B cell (primary cell): ENCODE results near the gene PTPRO. TPM values are rescaled to one million over a fixed set of nuclear protein-coding genes. Genes with fewer than 3 reads are reported as not detected.

Experiments
- ATAC-seq: fragments of 200-7000 bp; cut with Tn5 transposase; one replicate; pipeline ENCODE4 v1.10.0; 2021; ENCODE audit warnings: low read depth, mild to moderate bottlenecking, moderate number of reproducible peaks, moderate library complexity
- CTCF ChIA-PET: fragments of 350-600 bp; sonication (Branson Sonifier 250); formaldehyde crosslinking; loops from one replicate; lab custom pipeline; 2021; ENCODE audit warnings: antibody characterized with exemption, inconsistent platforms; lab: Charles Lee
- POLR2A ChIA-PET: fragments of 350-600 bp; sonication (Branson Sonifier 250); formaldehyde crosslinking; loops from one replicate; lab custom pipeline; 2021; ENCODE audit warnings: antibody characterized with exemption; lab: Charles Lee
- DNase-seq: peaks from one replicate; pipeline ENCODE4 v3.0.0; 2013
- H2AFZ ChIP-seq: 2 replicates; pipeline ENCODE4 v1.6.1; 2012; ENCODE audit warnings: mild to moderate bottlenecking, low read depth, low read length; ENCODE audit not compliant: insufficient read depth, poor library complexity, severe bottlenecking
- H3K27ac ChIP-seq, 2 donors: 1 replicate in 1 of 2; 2 replicates in 1 of 2; pipeline ENCODE4 v1.5.1; 2012 to 2013; ENCODE audit warnings: low read length in 2 of 2, mild to moderate bottlenecking in 2 of 2, moderate library complexity in 1 of 2
- H3K27me3 ChIP-seq, 4 experiments: fragments of 200-600 bp in 1 of 4; sonication (generic) in 1 of 4; replicated peaks in 1 of 4; 1 replicate in 2 of 4; 2 replicates in 2 of 4; pipeline versions ENCODE4 v1.6.1 to v1.7.0; 2013 to 2016; ENCODE audit warnings: low read length in 3 of 4, mild to moderate bottlenecking in 2 of 4, mixed read lengths in 1 of 4, moderate library complexity in 1 of 4; ENCODE audit not compliant: insufficient read depth in 4 of 4, control insufficient read depth in 3 of 4; ENCODE audit errors: control extremely low read depth in 1 of 4
- H3K36me3 ChIP-seq, 2 experiments: replicated peaks in 1 of 2; 1 replicate in 1 of 2; 2 replicates in 1 of 2; pipeline versions ENCODE4 v1.6.1 to v1.7.1; 2013; ENCODE audit warnings: low read length in 1 of 2; ENCODE audit not compliant: insufficient read depth in 2 of 2, control insufficient read depth in 1 of 2; ENCODE audit errors: control extremely low read depth in 1 of 2, extremely low read depth in 1 of 2
- H3K4me1 ChIP-seq, 2 donors: fragments of 200-600 bp in 1 of 2; sonication (generic) in 1 of 2; 1 replicate in 1 of 2; 2 replicates in 1 of 2; pipeline versions ENCODE4 v1.5.1 to v1.6.1; 2013 to 2017; ENCODE audit warnings: low read length in 2 of 2; ENCODE audit not compliant: control insufficient read depth in 2 of 2, insufficient read depth in 2 of 2
- H3K4me2 ChIP-seq: replicated peaks from 2 replicates; pipeline ENCODE3; 2012; ENCODE audit warnings: mild to moderate bottlenecking, low read depth, low read length; ENCODE audit not compliant: poor library complexity, severe bottlenecking
- H3K4me3 ChIP-seq, 5 experiments: fragments of 200-600 bp in 1 of 5; sonication (generic) in 1 of 5; 1 replicate in 3 of 5; 2 replicates in 2 of 5; pipeline versions ENCODE4 v1.5.1 to v1.7.0; 2011 to 2016; ENCODE audit warnings: low read length in 4 of 5, mild to moderate bottlenecking in 4 of 5, low read depth in 2 of 5, control low read depth in 1 of 5, moderate library complexity in 1 of 5; ENCODE audit not compliant: insufficient read depth in 1 of 5; ENCODE audit errors: control extremely low read depth in 1 of 5, extremely low read depth in 1 of 5
- H3K79me2 ChIP-seq: fragments of 200-600 bp; sonication (generic); one replicate; pipeline ENCODE4 v1.6.0; 2016; ENCODE audit warnings: low read length; ENCODE audit not compliant: control insufficient read depth, insufficient read depth
- H3K9ac ChIP-seq: fragments of 200-600 bp; sonication (generic); 2 replicates; pipeline ENCODE4 v1.6.1; 2017; ENCODE audit warnings: mild to moderate bottlenecking, low read length, moderate library complexity
- H3K9me3 ChIP-seq, 3 donors: one replicate each; pipeline versions ENCODE4 v1.6.1 to v1.7.1; 2013; ENCODE audit warnings: low read length in 2 of 3; ENCODE audit not compliant: control insufficient read depth in 2 of 3, insufficient read depth in 1 of 3; ENCODE audit errors: control extremely low read depth in 1 of 3
- H4K20me1 ChIP-seq: 2 replicates; pipeline ENCODE4 v1.6.0; 2012; ENCODE audit warnings: mild to moderate bottlenecking, low read length; ENCODE audit not compliant: insufficient read depth, control insufficient read depth, poor library complexity, severe bottlenecking
- H3K27ac Mint-ChIP-seq: one replicate; pipeline ENCODE4 v1.8.0; 2021; ENCODE audit warnings: mixed read lengths
- H3K27me3 Mint-ChIP-seq: one replicate; pipeline ENCODE4 v1.8.0; 2021; ENCODE audit warnings: mixed read lengths
- H3K4me1 Mint-ChIP-seq: one replicate; pipeline ENCODE4 v1.8.0; 2021; ENCODE audit warnings: mixed read lengths
- H3K4me3 Mint-ChIP-seq: one replicate; pipeline ENCODE4 v1.8.0; 2021; ENCODE audit warnings: mixed read lengths
- H3K9me3 Mint-ChIP-seq: one replicate; pipeline ENCODE4 v1.8.0; 2022; ENCODE audit warnings: mixed read lengths; ENCODE audit not compliant: insufficient read depth
- EZH2 ChIP-seq: IDR thresholded peaks from 2 replicates; pipeline ENCODE4 v1.6.1; 2012; ENCODE audit warnings: borderline replicate concordance, low read depth, mild to moderate bottlenecking, moderate library complexity, low read length; ENCODE audit not compliant: insufficient read depth, poor library complexity, severe bottlenecking
- WGBS: methylation state at CpG from one replicate; pipeline ENCODE4 v1.1.5; 2013; ENCODE audit warnings: missing lambda C conversion rate; ENCODE audit not compliant: insufficient coverage; 5-methylcytosine and 5-hydroxymethylcytosine counted together
- intact Hi-C: fragments of 100-400 bp; cut with micrococcal nuclease; formaldehyde crosslinking; loops from one replicate; pipeline ENCODE4 v1.10.0; 2022
- polyA plus RNA-seq: library from polyadenylated mRNA; depleted of rRNA; stranded (reverse); fragments of >200 nt; gene quantifications from 2 replicates; pipeline ENCODE4 v1.2.3, GENCODE V29; 2012
- total RNA-seq, 2 donors: library from RNA; stranded (reverse); fragments of 120-200 nt in 1 of 2; gene quantifications; 1 replicate in 1 of 2; 2 replicates in 1 of 2; pipeline versions ENCODE4 v1.2.3 to v1.2.4, GENCODE V29; 2013 to 2022
- TF ChIP-seq, protein P1 (sequence below): fragments of 200-600 bp; IDR thresholded peaks from one replicate; pipeline ENCODE4 v1.8.0; 2022; ENCODE audit warnings: antibody characterized with exemption, mild to moderate bottlenecking

The PTPRO gene
- total and polyA plus RNA-seq, 2 donors (not counting 1 experiment from before 2014, with no cell fraction given) = 23.1 to 23.6 TPM

DNA sequence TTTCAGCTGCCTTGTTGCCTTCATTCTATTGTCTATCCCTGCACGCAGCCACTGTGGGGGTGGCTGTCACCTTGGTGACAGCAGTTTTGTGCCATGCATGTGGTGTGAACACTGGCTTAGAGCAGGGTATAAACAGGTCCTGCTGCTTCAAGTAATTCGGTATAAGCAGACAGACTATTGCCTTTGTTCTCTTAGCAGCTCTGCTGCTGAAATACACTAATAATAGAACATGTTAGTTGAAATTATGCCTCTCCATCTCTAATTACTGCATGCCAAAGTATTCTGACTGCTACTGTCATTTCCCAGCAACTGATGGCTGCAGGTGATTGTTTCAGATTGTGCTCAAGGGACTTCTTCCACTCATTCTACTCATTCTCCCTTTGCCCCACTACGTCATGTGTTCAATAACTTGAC is 34.6 kb downstream of the PTPRO start:
- ChIA-PET POLR2A (no interaction called here), CTCF (no interaction called here)
- DNase-seq (no peak), ATAC-seq (no peak)
- Mint-ChIP-seq H3K9me3 (no peaks in the 10 kb centered on the region), H3K27ac (no peak overlapping the region), H3K4me1 (no peaks in the 10 kb centered on the region), H3K27me3 (no peaks in the 10 kb centered on the region), H3K4me3 (no peak overlapping the region)
- 83% methylated on average over 1 of the region's 3 CpGs for WGBS
- Histone ChIP-seq H3K79me2 (no peaks in the 10 kb centered on the region), H3K9ac (no peak overlapping the region), H3K27me3 (peaks cover 0 to 1% (median 0%) of the 10 kb centered on the region in 4 experiments), H3K36me3 (no peaks in the 10 kb centered on the region), H3K4me3 (no peak overlapping the region), H3K9me3 (no peaks in the 10 kb centered on the region), H3K27ac (no peak overlapping the region), H4K20me1 (no peaks in the 10 kb centered on the region), H2AFZ (no peak overlapping the region), H3K4me1 (no peaks in the 10 kb centered on the region), H3K4me2 (no peak overlapping the region)
- intact Hi-C loops = no loop called here
- TF ChIP-seq, protein P1, sequence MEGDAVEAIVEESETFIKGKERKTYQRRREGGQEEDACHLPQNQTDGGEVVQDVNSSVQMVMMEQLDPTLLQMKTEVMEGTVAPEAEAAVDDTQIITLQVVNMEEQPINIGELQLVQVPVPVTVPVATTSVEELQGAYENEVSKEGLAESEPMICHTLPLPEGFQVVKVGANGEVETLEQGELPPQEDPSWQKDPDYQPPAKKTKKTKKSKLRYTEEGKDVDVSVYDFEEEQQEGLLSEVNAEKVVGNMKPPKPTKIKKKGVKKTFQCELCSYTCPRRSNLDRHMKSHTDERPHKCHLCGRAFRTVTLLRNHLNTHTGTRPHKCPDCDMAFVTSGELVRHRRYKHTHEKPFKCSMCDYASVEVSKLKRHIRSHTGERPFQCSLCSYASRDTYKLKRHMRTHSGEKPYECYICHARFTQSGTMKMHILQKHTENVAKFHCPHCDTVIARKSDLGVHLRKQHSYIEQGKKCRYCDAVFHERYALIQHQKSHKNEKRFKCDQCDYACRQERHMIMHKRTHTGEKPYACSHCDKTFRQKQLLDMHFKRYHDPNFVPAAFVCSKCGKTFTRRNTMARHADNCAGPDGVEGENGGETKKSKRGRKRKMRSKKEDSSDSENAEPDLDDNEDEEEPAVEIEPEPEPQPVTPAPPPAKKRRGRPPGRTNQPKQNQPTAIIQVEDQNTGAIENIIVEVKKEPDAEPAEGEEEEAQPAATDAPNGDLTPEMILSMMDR = no peak
- no peak for TF ChIP-seq EZH2

DNA sequence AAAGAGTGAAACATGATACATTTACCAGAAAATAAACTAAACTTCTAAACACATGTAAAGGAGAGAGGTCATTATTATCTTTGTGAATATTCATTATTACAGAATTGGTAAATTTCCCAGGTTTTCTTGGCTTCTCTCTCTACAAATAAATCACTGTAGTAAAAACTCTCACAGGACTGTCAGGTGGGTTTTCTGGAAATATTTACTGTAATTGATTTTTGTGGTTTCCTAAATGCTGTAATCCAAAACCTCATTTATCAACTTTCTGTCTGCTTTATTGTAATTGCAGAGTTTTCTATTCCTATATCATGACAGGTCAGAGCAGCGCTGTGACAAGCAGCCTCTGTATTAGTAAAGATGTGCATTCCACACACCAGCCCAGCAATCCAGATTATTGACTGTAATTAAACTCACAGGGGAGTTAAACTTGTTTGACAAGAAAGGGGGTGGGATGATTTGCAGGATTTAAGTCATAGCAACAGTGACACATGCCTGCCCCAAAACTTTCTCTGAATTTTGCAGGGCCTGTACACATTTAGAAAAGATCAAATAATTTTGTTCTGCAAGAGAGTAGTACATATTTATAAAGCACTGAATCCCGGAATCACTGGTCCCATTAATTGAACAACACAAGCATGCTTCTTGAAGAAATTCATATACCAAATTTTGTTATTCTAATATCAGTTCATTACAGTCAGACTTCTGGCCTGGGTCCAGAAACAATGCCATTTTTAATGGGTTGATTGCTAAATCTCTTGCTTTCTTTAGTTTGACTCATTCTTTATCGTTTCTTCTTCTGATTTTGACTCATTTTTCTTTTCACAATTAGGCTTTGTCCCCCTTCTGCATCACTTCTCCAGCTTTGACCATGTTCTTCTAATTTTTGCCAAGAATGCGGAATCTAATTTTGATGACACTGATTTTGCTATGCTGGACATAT is 42.2 kb downstream of the PTPRO start:
- no peak for ATAC-seq
- no peaks in the 10 kb centered on the region for H3K9me3 Mint-ChIP-seq
- Histone ChIP-seq H3K36me3 (no peaks in the 10 kb centered on the region), H3K9ac (no peak overlapping the region), H3K79me2 (no peaks in the 10 kb centered on the region), H3K27ac (no peak overlapping the region), H4K20me1 (no peaks in the 10 kb centered on the region), H3K4me2 (no peak overlapping the region), H3K9me3 (no peaks in the 10 kb centered on the region), H3K4me3 (no peak overlapping the region), H3K27me3 (peaks cover 0 to 3% (median 0%) of the 10 kb centered on the region in 4 experiments), H2AFZ (no peak overlapping the region), H3K4me1 (no peaks in the 10 kb centered on the region)
- no peak for TF ChIP-seq EZH2
- TF ChIP-seq, protein P1 = no peak
- H3K27me3 Mint-ChIP-seq = no peaks in the 10 kb centered on the region
- CTCF ChIA-PET = no interaction called here
- no peak overlapping the region for H3K27ac Mint-ChIP-seq
- intact Hi-C loops = no loop called here
- no peak overlapping the region for H3K4me3 Mint-ChIP-seq
- H3K4me1 Mint-ChIP-seq = no peaks in the 10 kb centered on the region
- DNase-seq = no peak
- POLR2A ChIA-PET = no interaction called here
- 100% methylated on average over 1 of the region's 4 CpGs for WGBS
